Neural progenitor cell (in vitro differentiated cells): ENCODE data around the gene PPP1R27. TPM values are rescaled to one million over a fixed set of nuclear protein-coding genes. Genes with fewer than 3 reads are reported as not detected.

Source experiments
- DNase-seq: peaks from one replicate; pipeline ENCODE4 v3.0.0-alpha.2; 2016; ENCODE audit warnings: low spot score
- H2AFZ ChIP-seq: fragments of 200-600 bp; sonication (generic); replicated peaks from 2 replicates; pipeline ENCODE4 v1.6.1; 2016; ENCODE audit warnings: antibody characterized with exemption
- H3F3A ChIP-seq: fragments of 200-600 bp; sonication (generic); 2 replicates; pipeline ENCODE4 v1.6.1; 2016; ENCODE audit warnings: antibody characterized with exemption, low read depth
- H3K27ac ChIP-seq: fragments of 200-600 bp; sonication (generic); 2 replicates; pipeline ENCODE4 v1.5.1; 2016; ENCODE audit warnings: mild to moderate bottlenecking
- H3K27me3 ChIP-seq: fragments of 200-600 bp; sonication (generic); 2 replicates; pipeline ENCODE4 v1.6.1; 2016; ENCODE audit warnings: mild to moderate bottlenecking, moderate library complexity
- H3K36me3 ChIP-seq: fragments of 200-600 bp; sonication (generic); 2 replicates; pipeline ENCODE4 v1.5.1; 2016
- H3K4me1 ChIP-seq: fragments of 200-600 bp; sonication (generic); 2 replicates; pipeline ENCODE4 v1.6.1; 2016; ENCODE audit warnings: mixed run types
- H3K4me2 ChIP-seq: fragments of 200-600 bp; sonication (generic); 2 replicates; pipeline ENCODE4 v1.6.1; 2016
- H3K4me3 ChIP-seq: fragments of 200-600 bp; sonication (generic); 2 replicates; pipeline ENCODE4 v1.5.1; 2016
- H3K79me2 ChIP-seq: fragments of 200-600 bp; sonication (generic); 2 replicates; pipeline ENCODE4 v1.6.1; 2016; ENCODE audit warnings: low read depth
- H3K9ac ChIP-seq: fragments of 200-600 bp; sonication (generic); 2 replicates; pipeline ENCODE4 v1.6.1; 2016
- H3K9me3 ChIP-seq: fragments of 200-600 bp; sonication (generic); 2 replicates; pipeline ENCODE4 v1.5.1; 2016; ENCODE audit warnings: low read depth
- H4K20me1 ChIP-seq: fragments of 200-600 bp; sonication (generic); 2 replicates; pipeline ENCODE4 v1.6.1; 2016; ENCODE audit warnings: low read depth
- H3K27ac Mint-ChIP-seq: 3 replicates; pipeline ENCODE4 v1.8.0; 2021; ENCODE audit warnings: mixed read lengths
- H3K27me3 Mint-ChIP-seq: 2 replicates; pipeline ENCODE4 v1.8.0; 2022; ENCODE audit warnings: low read depth, mild to moderate bottlenecking, inconsistent platforms, moderate library complexity, mixed read lengths; ENCODE audit not compliant: insufficient read depth
- H3K36me3 Mint-ChIP-seq: 3 replicates; pipeline ENCODE4 v1.8.0; 2021; ENCODE audit warnings: mixed read lengths
- H3K4me1 Mint-ChIP-seq: 3 replicates; pipeline ENCODE4 v1.8.0; 2021; ENCODE audit warnings: mixed read lengths
- H3K4me3 Mint-ChIP-seq: 3 replicates; pipeline ENCODE4 v1.8.0; 2021; ENCODE audit warnings: mild to moderate bottlenecking, moderate library complexity, mixed read lengths
- H3K9me3 Mint-ChIP-seq: 3 replicates; pipeline ENCODE4 v1.8.0; 2020; ENCODE audit warnings: mixed read lengths
- CTCF ChIP-seq: fragments of 200-600 bp; sonication (generic); IDR thresholded peaks from 2 replicates; pipeline ENCODE4 v1.5.1; 2017; ENCODE audit warnings: antibody characterized with exemption, mild to moderate bottlenecking
- EZH2 ChIP-seq: fragments of 200-600 bp; sonication (generic); IDR thresholded peaks from 2 replicates; pipeline ENCODE4 v1.6.1; 2017; ENCODE audit warnings: antibody characterized with exemption, mild to moderate bottlenecking, moderate library complexity
- EZH2phosphoT487 ChIP-seq: fragments of 200-600 bp; sonication (generic); IDR thresholded peaks from 2 replicates; pipeline ENCODE4 v1.6.1; 2017; ENCODE audit warnings: antibody characterized with exemption
- total RNA-seq: library from RNA; depleted of rRNA; stranded (reverse); fragments of >200 nt; gene quantifications from 2 replicates; pipeline ENCODE4 v1.2.3, GENCODE V29; 2015; ENCODE audit warnings: low replicate concordance

Gene PPP1R27
- total RNA-seq, 1 donor from 2014 or later = not detected

GRCh38 chr17:81863833-81864768 is 29.3 kb upstream of the PPP1R27 start:
- Histone ChIP-seq H3K27me3 (no peaks in the 10 kb centered on the region), H4K20me1 (peaks cover 45% of the 10 kb centered on the region), H3K79me2 (peaks cover 46% of the 10 kb centered on the region), H3K9me3 (no peaks in the 10 kb centered on the region), H3K4me2 (no peak overlapping the region), H3K27ac (no peak overlapping the region), H3K36me3 (no peaks in the 10 kb centered on the region), H3K4me1 (peaks cover 5% of the 10 kb centered on the region), H3F3A (peaks cover 58% of the 10 kb centered on the region), H3K9ac (no peak overlapping the region), H3K4me3 (no peak overlapping the region), H2AFZ (no peak overlapping the region)
- no peaks in the 10 kb centered on the region for H3K9me3 Mint-ChIP-seq
- H3K27ac Mint-ChIP-seq = no peak overlapping the region
- TF ChIP-seq CTCF (no peak), EZH2phosphoT487 (no peak), EZH2 (no peak)
- peaks cover 9% of the 10 kb centered on the region for H3K36me3 Mint-ChIP-seq
- H3K27me3 Mint-ChIP-seq = peaks cover 11% of the 10 kb centered on the region
- no peak for DNase-seq
- H3K4me3 Mint-ChIP-seq = peak overlapping the region; percentile 80
- H3K4me1 Mint-ChIP-seq = peaks cover 16% of the 10 kb centered on the region

GRCh38 chr17:81863123-81863675 is 28.3 kb upstream of the PPP1R27 start:
- H3K9me3 ChIP-seq = no peaks in the 10 kb centered on the region
- no peak overlapping the region for H3K4me2 ChIP-seq
- no peak for DNase-seq
- no peak overlapping the region for H3K27ac ChIP-seq
- H3K9me3 Mint-ChIP-seq = no peaks in the 10 kb centered on the region
- H3K27me3 Mint-ChIP-seq = peaks cover 11% of the 10 kb centered on the region
- peaks cover 7% of the 10 kb centered on the region for H3K4me1 ChIP-seq
- H3K27me3 ChIP-seq = no peaks in the 10 kb centered on the region
- H3K79me2 ChIP-seq = peaks cover 55% of the 10 kb centered on the region
- H2AFZ ChIP-seq = no peak overlapping the region
- H3K4me1 Mint-ChIP-seq = peaks cover 16% of the 10 kb centered on the region
- H3F3A ChIP-seq = peaks cover 53% of the 10 kb centered on the region
- no peak for TF ChIP-seq EZH2
- no peak for TF ChIP-seq EZH2phosphoT487
- no peak for TF ChIP-seq CTCF
- H3K27ac Mint-ChIP-seq = no peak overlapping the region
- peaks cover 9% of the 10 kb centered on the region for H3K36me3 Mint-ChIP-seq
- no peaks in the 10 kb centered on the region for H3K36me3 ChIP-seq
- peak overlapping the region; percentile 80 for H3K4me3 Mint-ChIP-seq
- no peak overlapping the region for H3K4me3 ChIP-seq
- peaks cover 45% of the 10 kb centered on the region for H4K20me1 ChIP-seq
- no peak overlapping the region for H3K9ac ChIP-seq

- H3K4me3 ChIP-seq = peak overlapping the region; percentile 100
- Mint-ChIP-seq H3K27ac (peak overlapping the region; percentile 87), H3K27me3 (peaks cover 8% of the 10 kb centered on the region), H3K9me3 (no peaks in the 10 kb centered on the region), H3K4me3 (peak overlapping the region; percentile 97), H3K36me3 (peaks cover 17% of the 10 kb centered on the region), H3K4me1 (peaks cover 20% of the 10 kb centered on the region)
- DNase-seq = peak; percentile 100
- peaks cover 75% of the 10 kb centered on the region for H3K79me2 ChIP-seq
- H3K36me3 ChIP-seq = no peaks in the 10 kb centered on the region
- TF ChIP-seq CTCF (no peak), EZH2phosphoT487 (no peak), EZH2 (no peak)
- H4K20me1 ChIP-seq = peaks cover 44% of the 10 kb centered on the region
- H3K4me1 ChIP-seq = peaks cover 7% of the 10 kb centered on the region
- H3K9ac ChIP-seq = peak overlapping the region; percentile 95
- peaks cover 39% of the 10 kb centered on the region for H3F3A ChIP-seq
- H3K4me2 ChIP-seq = peak overlapping the region; percentile 93
- H3K9me3 ChIP-seq = no peaks in the 10 kb centered on the region
- no peak overlapping the region for H2AFZ ChIP-seq
- H3K27ac ChIP-seq = peak overlapping the region; percentile 88
- H3K27me3 ChIP-seq = no peaks in the 10 kb centered on the region
These were observed 26.1 kb upstream of the PPP1R27 start for GRCh38 chr17:81860756-81861568.
